ENCODE measurements around the gene RRP1. TPM values are rescaled to one million over a fixed set of nuclear protein-coding genes. Genes with fewer than 3 reads are reported as not detected.

Gene RRP1
- total and polyA plus RNA-seq, 3 experiments from 2014 or later: 21.8 to 93.4 (median 87.4) TPM

GRCh38 chr21:43827015-43827611 lies 37.7 kb downstream of the RRP1 start:
- no peaks in the 10 kb centered on the region for H3K36me3 ChIP-seq (ENCODE audit: insufficient read depth, low read length)
- Mint-ChIP-seq H3K36me3 (peaks cover 0 to 2% (median 0%) of the 10 kb centered on the region in 3 donors), H3K4me1 (no peaks in the 10 kb centered on the region), H3K27me3 (peaks cover 9 to 21% of the 10 kb centered on the region in 2 donors), H3K27ac (no peak overlapping the region), H3K4me3 (no peak overlapping the region), H3K9me3 (no peaks in the 10 kb centered on the region)
- ChIA-PET CTCF (no interaction called here), POLR2A (no interaction called here)
- no peak overlapping the region for H3K4me3 ChIP-seq (ENCODE audit: low read length)
- H3K27me3 ChIP-seq (ENCODE audit: insufficient read depth, low read length, poor library complexity, severe bottlenecking): no peaks in the 10 kb centered on the region
- H3K9me3 ChIP-seq (ENCODE audit: low read length): no peaks in the 10 kb centered on the region
- H3K27ac ChIP-seq (ENCODE audit: low read depth, low read length): no peak overlapping the region
- DNase-seq: peak in 1 of 5 donors; percentile 22
- no peaks in the 10 kb centered on the region for H3K4me1 ChIP-seq (ENCODE audit: insufficient read depth, low read length)

- Histone ChIP-seq H3K9me3 (ENCODE audit: low read length) (no peaks in the 10 kb centered on the region), H3K27ac (ENCODE audit: low read depth, low read length) (no peak overlapping the region), H3K4me1 (ENCODE audit: insufficient read depth, low read length) (no peaks in the 10 kb centered on the region), H3K4me3 (ENCODE audit: low read length) (no peak overlapping the region), H3K27me3 (ENCODE audit: insufficient read depth, low read length, poor library complexity, severe bottlenecking) (no peaks in the 10 kb centered on the region), H3K36me3 (ENCODE audit: insufficient read depth, low read length) (no peaks in the 10 kb centered on the region)
- H3K4me1 Mint-ChIP-seq: no peaks in the 10 kb centered on the region
- H3K36me3 Mint-ChIP-seq: peaks cover 0 to 2% (median 0%) of the 10 kb centered on the region in 3 donors
- ChIA-PET POLR2A (no interaction called here), CTCF (no interaction called here)
- peak in 1 of 5 donors; percentile 36 for DNase-seq
- H3K27me3 Mint-ChIP-seq: peaks cover 18 to 38% of the 10 kb centered on the region in 2 donors
- no peak overlapping the region for H3K4me3 Mint-ChIP-seq
- no peak overlapping the region for H3K27ac Mint-ChIP-seq
- H3K9me3 Mint-ChIP-seq: no peaks in the 10 kb centered on the region
These were observed 39.8 kb downstream of the RRP1 start for GRCh38 chr21:43829161-43829560.

GRCh38 chr21:43829575-43830119 lies 40.3 kb downstream of the RRP1 start:
- H3K9me3 Mint-ChIP-seq: no peaks in the 10 kb centered on the region
- H3K36me3 ChIP-seq (ENCODE audit: insufficient read depth, low read length): no peaks in the 10 kb centered on the region
- ChIA-PET CTCF (no interaction called here), POLR2A (no interaction called here)
- H3K4me1 ChIP-seq (ENCODE audit: insufficient read depth, low read length): no peaks in the 10 kb centered on the region
- no peak overlapping the region for H3K4me3 ChIP-seq (ENCODE audit: low read length)
- H3K27ac Mint-ChIP-seq: no peak overlapping the region
- no peak overlapping the region for H3K4me3 Mint-ChIP-seq
- no peaks in the 10 kb centered on the region for H3K4me1 Mint-ChIP-seq
- H3K9me3 ChIP-seq (ENCODE audit: low read length): no peaks in the 10 kb centered on the region
- peak in 1 of 5 donors; percentile 12 for DNase-seq
- H3K27me3 ChIP-seq (ENCODE audit: insufficient read depth, low read length, poor library complexity, severe bottlenecking): no peaks in the 10 kb centered on the region
- peaks cover 0 to 2% (median 0%) of the 10 kb centered on the region in 3 donors for H3K36me3 Mint-ChIP-seq
- no peak overlapping the region for H3K27ac ChIP-seq (ENCODE audit: low read depth, low read length)
- H3K27me3 Mint-ChIP-seq: peaks cover 19 to 41% of the 10 kb centered on the region in 2 donors

GRCh38 chr21:43832158-43832550 lies 42.8 kb downstream of the RRP1 start:
- no peak overlapping the region for H3K4me3 Mint-ChIP-seq

GRCh38 chr21:43832648-43833047 lies 43.3 kb downstream of the RRP1 start:
- H3K4me1 ChIP-seq (ENCODE audit: insufficient read depth, low read length): no peaks in the 10 kb centered on the region
- Mint-ChIP-seq H3K27ac (no peak overlapping the region), H3K4me1 (no peaks in the 10 kb centered on the region), H3K27me3 (peaks cover 32 to 59% of the 10 kb centered on the region in 2 donors), H3K36me3 (peaks cover 0 to 2% (median 0%) of the 10 kb centered on the region in 3 donors), H3K9me3 (no peaks in the 10 kb centered on the region), H3K4me3 (no peak overlapping the region)
- no peak overlapping the region for H3K27ac ChIP-seq (ENCODE audit: low read depth, low read length)
- CTCF ChIA-PET: no interaction called here
- DNase-seq: peak in 1 of 5 donors; percentile 25
- H3K4me3 ChIP-seq (ENCODE audit: low read length): no peak overlapping the region
- POLR2A ChIA-PET: no interaction called here
- no peaks in the 10 kb centered on the region for H3K36me3 ChIP-seq (ENCODE audit: insufficient read depth, low read length)
- H3K27me3 ChIP-seq (ENCODE audit: insufficient read depth, low read length, poor library complexity, severe bottlenecking): peaks cover 5% of the 10 kb centered on the region
- no peaks in the 10 kb centered on the region for H3K9me3 ChIP-seq (ENCODE audit: low read length)

More at GRCh38 chr21:43832158-43832550, 42.8 kb downstream of the RRP1 start:
- peak in 1 of 5 donors; percentile 26 for DNase-seq
- Mint-ChIP-seq H3K4me1 (no peaks in the 10 kb centered on the region), H3K36me3 (peaks cover 0 to 2% (median 0%) of the 10 kb centered on the region in 3 donors), H3K27me3 (peaks cover 31 to 56% of the 10 kb centered on the region in 2 donors), H3K27ac (no peak overlapping the region), H3K9me3 (no peaks in the 10 kb centered on the region)
- no peak overlapping the region for H3K4me3 ChIP-seq (ENCODE audit: low read length)
- H3K9me3 ChIP-seq (ENCODE audit: low read length): no peaks in the 10 kb centered on the region
- POLR2A ChIA-PET: no interaction called here
- H3K4me1 ChIP-seq (ENCODE audit: insufficient read depth, low read length): no peaks in the 10 kb centered on the region
- no peak overlapping the region for H3K27ac ChIP-seq (ENCODE audit: low read depth, low read length)
- CTCF ChIA-PET: no interaction called here
- no peaks in the 10 kb centered on the region for H3K36me3 ChIP-seq (ENCODE audit: insufficient read depth, low read length)
- H3K27me3 ChIP-seq (ENCODE audit: insufficient read depth, low read length, poor library complexity, severe bottlenecking): peaks cover 5% of the 10 kb centered on the region

GRCh38 chr21:43834146-43834905 lies 44.9 kb downstream of the RRP1 start:
- H3K27me3 Mint-ChIP-seq: peaks cover 32 to 53% of the 10 kb centered on the region in 2 donors
- CTCF ChIA-PET: no interaction called here

GRCh38 chr21:43835050-43835449 lies 45.7 kb downstream of the RRP1 start:
- Mint-ChIP-seq H3K27me3 (peaks cover 28 to 53% of the 10 kb centered on the region in 2 donors), H3K27ac (peak overlapping the region in 1 of 8 donors; percentile 19), H3K36me3 (peaks cover 0 to 2% (median 0%) of the 10 kb centered on the region in 3 donors), H3K4me3 (no peak overlapping the region), H3K4me1 (no peaks in the 10 kb centered on the region), H3K9me3 (no peaks in the 10 kb centered on the region)
- peak in 1 of 5 donors; percentile 26 for DNase-seq
- Histone ChIP-seq H3K9me3 (ENCODE audit: low read length) (no peaks in the 10 kb centered on the region), H3K36me3 (ENCODE audit: insufficient read depth, low read length) (no peaks in the 10 kb centered on the region), H3K27ac (ENCODE audit: low read depth, low read length) (no peak overlapping the region), H3K4me1 (ENCODE audit: insufficient read depth, low read length) (no peaks in the 10 kb centered on the region), H3K4me3 (ENCODE audit: low read length) (no peak overlapping the region), H3K27me3 (ENCODE audit: insufficient read depth, low read length, poor library complexity, severe bottlenecking) (peaks cover 5% of the 10 kb centered on the region)
- ChIA-PET CTCF (no interaction called here), POLR2A (interaction anchor here (0.6 kb wide), 1 partner anchor 12 kb away, joined by 3 read pairs; no protein-coding TSS in a partner anchor)

More at GRCh38 chr21:43834146-43834905, 44.9 kb downstream of the RRP1 start:
- peak in 1 of 5 donors; percentile 12 for DNase-seq
- no peak overlapping the region for H3K4me3 ChIP-seq (ENCODE audit: low read length)
- Mint-ChIP-seq H3K27ac (no peak overlapping the region), H3K4me1 (no peaks in the 10 kb centered on the region), H3K9me3 (no peaks in the 10 kb centered on the region), H3K36me3 (no peaks in the 10 kb centered on the region), H3K4me3 (no peak overlapping the region)
- POLR2A ChIA-PET: no interaction called here
- peaks cover 5% of the 10 kb centered on the region for H3K27me3 ChIP-seq (ENCODE audit: insufficient read depth, low read length, poor library complexity, severe bottlenecking)
- no peaks in the 10 kb centered on the region for H3K4me1 ChIP-seq (ENCODE audit: insufficient read depth, low read length)
- no peaks in the 10 kb centered on the region for H3K9me3 ChIP-seq (ENCODE audit: low read length)
- H3K27ac ChIP-seq (ENCODE audit: low read depth, low read length): no peak overlapping the region
- H3K36me3 ChIP-seq (ENCODE audit: insufficient read depth, low read length): no peaks in the 10 kb centered on the region

GRCh38 chr21:43835861-43836260 lies 46.5 kb downstream of the RRP1 start:
- no peaks in the 10 kb centered on the region for H3K36me3 ChIP-seq (ENCODE audit: insufficient read depth, low read length)
- peaks cover 5% of the 10 kb centered on the region for H3K27me3 ChIP-seq (ENCODE audit: insufficient read depth, low read length, poor library complexity, severe bottlenecking)
- peak in 1 of 5 donors; percentile 17 for DNase-seq
- no peaks in the 10 kb centered on the region for H3K9me3 ChIP-seq (ENCODE audit: low read length)
- peaks cover 24 to 47% of the 10 kb centered on the region in 2 donors for H3K27me3 Mint-ChIP-seq
- H3K27ac ChIP-seq (ENCODE audit: low read depth, low read length): no peak overlapping the region
- no peak overlapping the region for H3K27ac Mint-ChIP-seq
- H3K9me3 Mint-ChIP-seq: no peaks in the 10 kb centered on the region
- peaks cover 0 to 2% (median 0%) of the 10 kb centered on the region in 3 donors for H3K36me3 Mint-ChIP-seq
- no peak overlapping the region for H3K4me3 Mint-ChIP-seq
- ChIA-PET POLR2A (no interaction called here), CTCF (no interaction called here)
- no peaks in the 10 kb centered on the region for H3K4me1 Mint-ChIP-seq
- H3K4me1 ChIP-seq (ENCODE audit: insufficient read depth, low read length): no peaks in the 10 kb centered on the region
- no peak overlapping the region for H3K4me3 ChIP-seq (ENCODE audit: low read length)
